AG04449 (cell line): ENCODE results near the gene METTL3.
A peak's percentile ranks its signal among the peaks of the same experiment; 100 is the strongest.

Source experiments
- CTCF ChIA-PET: fragments of 350-600 bp; formaldehyde crosslinking; extraction: SDS; loops from one replicate; lab custom pipeline; 2021; ENCODE audit warnings: antibody characterized with exemption; lab: Yijun Ruan, JAX
- POLR2A ChIA-PET: fragments of 400-600, 350-600 bp; formaldehyde crosslinking; extraction: SDS; loops from one replicate; lab custom pipeline; 2020; ENCODE audit warnings: antibody characterized with exemption, inconsistent platforms; lab: Yijun Ruan, JAX
- DNase-seq: peaks from one replicate; pipeline ENCODE4 v3.0.0-alpha.2; 2010; ENCODE audit warnings: low read depth, low spot score
- H3K4me3 ChIP-seq: 2 replicates; pipeline ENCODE4 v1.5.1; 2011; ENCODE audit warnings: low read depth, mild to moderate bottlenecking, control low read depth, low read length
- CTCF ChIP-seq: IDR thresholded peaks from one replicate; pipeline ENCODE4 v1.5.1; 2011; ENCODE audit warnings: mild to moderate bottlenecking, moderate library complexity, low read length, control low read depth, inconsistent platforms; ENCODE audit not compliant: insufficient read depth; ENCODE audit errors: missing control alignments

METTL3 gene

GRCh38 chr14:21506557-21506956 lies 4.6 kb downstream of the METTL3 start:
- DNase-seq, result no peak
- ChIA-PET CTCF (no interaction called here), POLR2A (no interaction called here)
- TF ChIP-seq CTCF, result no peak
- H3K4me3 ChIP-seq, result no peak overlapping the region

- no peak overlapping the region for H3K4me3 ChIP-seq
- no peak for TF ChIP-seq CTCF
- POLR2A ChIA-PET, result no interaction called here
- no peak for DNase-seq
- CTCF ChIA-PET, result interaction anchor here (1.0 to 1.3 kb wide), 3 partner anchors 17 to 28 kb away, joined by 3 read pairs; partner anchors contain the start of genes RAB2B and TOX4
Observed at GRCh38 chr14:21505012-21505553, 6.1 kb downstream of the METTL3 start.

- no peak for DNase-seq
- no peak overlapping the region for H3K4me3 ChIP-seq
- POLR2A ChIA-PET, result no interaction called here
- no peak for TF ChIP-seq CTCF
- CTCF ChIA-PET, result interaction anchor here (2.3 to 3.3 kb wide), 2 partner anchors 26 to 53 kb away, joined by 8 to 11 read pairs; partner anchors contain the start of gene TOX4
Observed at GRCh38 chr14:21503376-21503775, 7.8 kb downstream of the METTL3 start.

DNA sequence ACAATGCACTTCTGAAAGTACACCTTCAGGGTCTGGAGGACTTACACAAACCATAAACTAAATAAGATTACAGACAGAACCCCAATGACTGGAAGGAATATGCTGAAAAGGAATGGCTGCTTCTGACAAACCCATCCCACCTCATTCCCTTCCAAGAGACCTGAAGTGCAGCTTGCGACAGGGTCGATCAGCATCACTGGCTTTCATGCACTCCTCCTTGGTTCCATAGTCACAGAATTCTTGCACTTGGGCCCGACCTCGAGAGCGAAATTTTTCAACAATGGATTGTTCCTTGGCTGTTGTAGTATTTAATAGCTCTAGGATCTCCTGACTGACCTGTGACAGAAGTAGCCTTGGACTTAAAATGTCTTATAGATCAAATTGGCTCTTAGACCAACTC lies 9.6 kb downstream of the METTL3 start:
- CTCF ChIA-PET, result interaction anchor here (1.3 to 3.3 kb wide), 6 partner anchors 10 to 55 kb away, joined by 4 to 11 read pairs (median 9); partner anchors contain the start of genes CHD8, METTL3 and TOX4
- POLR2A ChIA-PET, result interaction anchor here (1.2 kb wide), 1 partner anchor 25 kb away, joined by 5 read pairs; the partner anchor contains the start of gene SALL2
- H3K4me3 ChIP-seq, result no peak overlapping the region
- no peak for TF ChIP-seq CTCF
- no peak for DNase-seq

GRCh38 chr14:21498540-21499526 lies 12.3 kb downstream of the METTL3 start:
- DNase-seq, result peak; percentile 19
- CTCF ChIA-PET, result interaction anchor here (0.8 to 6.4 kb wide), 21 partner anchors 8 to 106 kb away, joined by 3 to 107 read pairs (median 6); partner anchors contain the start of genes CHD8, METTL3, RAB2B and SALL2
- TF ChIP-seq CTCF, result peak; percentile 33
- H3K4me3 ChIP-seq, result no peak overlapping the region
- POLR2A ChIA-PET, result interaction anchor here (2.1 kb wide), 1 partner anchor 12 kb away, joined by 6 read pairs; the partner anchor contains the start of gene METTL3

GRCh38 chr14:21496453-21496852 lies 14.7 kb downstream of the METTL3 start:
- POLR2A ChIA-PET, result no interaction called here
- no peak overlapping the region for H3K4me3 ChIP-seq
- CTCF ChIA-PET, result interaction anchor here (0.7 to 6.4 kb wide), 4 partner anchors 13 to 61 kb away, joined by 3 to 107 read pairs (median 38); partner anchors contain the start of genes RAB2B and TOX4
- DNase-seq, result no peak
- TF ChIP-seq CTCF, result no peak
